T-cell (primary cell): ENCODE measurements around the gene SLC5A1. TPM values are rescaled to one million over a fixed set of nuclear protein-coding genes. Genes with fewer than 3 reads are reported as not detected.
"Not testable (repeated sequence)": the region's sequence is repeated elsewhere in the genome, so short reads cannot be mapped to it uniquely, and the experiment has no call there.

ENCODE experiments used
- ATAC-seq, 4 experiments: fragments of 200-7000 bp in 3 of 4; fragments of 150-1000 bp in 1 of 4; cut with Tn5 transposase; replicated peaks in 1 of 4; 1 replicate in 3 of 4; 2 replicates in 1 of 4; pipeline ENCODE4 v1.10.0; 2021; ENCODE audit warnings: moderate library complexity in 3 of 4, mild to moderate bottlenecking in 2 of 4, moderate number of reproducible peaks in 1 of 4
- CTCF ChIA-PET, 2 donors: fragments of 300-600 bp; sonication (Branson Sonifier 250); formaldehyde crosslinking; loops; one replicate each; lab custom pipeline; 2022; ENCODE audit warnings: antibody characterized with exemption in 2 of 2; lab: Charles Lee
- POLR2A ChIA-PET, 2 donors: fragments of 300-600 bp; sonication (Branson Sonifier 250); formaldehyde crosslinking; loops; one replicate each; lab custom pipeline; 2022; ENCODE audit warnings: antibody characterized with exemption in 2 of 2; lab: Charles Lee
- DNase-seq, 35 experiments: peaks; one replicate each; pipeline versions ENCODE4 v3.0.0 to v3.0.0-alpha.2; 2013 to 2023
- H3K27ac ChIP-seq: one replicate; pipeline ENCODE4 v1.5.1; 2013; ENCODE audit warnings: low read length
- H3K27me3 ChIP-seq, 2 experiments: replicated peaks in 1 of 2; 1 replicate in 1 of 2; 2 replicates in 1 of 2; pipeline versions ENCODE4 v1.6.1 to v1.7.0; 2013; ENCODE audit warnings: low read length in 1 of 2, mixed read lengths in 1 of 2; ENCODE audit not compliant: control insufficient read depth in 2 of 2, insufficient read depth in 2 of 2; ENCODE audit errors: extremely low read depth in 1 of 2
- H3K36me3 ChIP-seq, 2 donors: 1 replicate in 1 of 2; 2 replicates in 1 of 2; pipeline versions ENCODE4 v1.6.1 to v1.7.0; 2013; ENCODE audit warnings: low read length in 1 of 2; ENCODE audit not compliant: control insufficient read depth in 2 of 2, insufficient read depth in 1 of 2; ENCODE audit errors: extremely low read depth in 1 of 2
- H3K4me1 ChIP-seq, 2 experiments: 1 replicate in 1 of 2; 2 replicates in 1 of 2; pipeline versions ENCODE4 v1.6.1 to v1.7.0; 2013; ENCODE audit warnings: low read length in 2 of 2, mixed read lengths in 1 of 2; ENCODE audit not compliant: insufficient read depth in 2 of 2, control insufficient read depth in 1 of 2; ENCODE audit errors: extremely low read depth in 1 of 2
- H3K4me3 ChIP-seq, 2 donors: 1 replicate in 1 of 2; 2 replicates in 1 of 2; pipeline versions ENCODE4 v1.5.1 to v1.7.0; 2013; ENCODE audit warnings: mild to moderate bottlenecking in 2 of 2, low read length in 1 of 2, moderate library complexity in 1 of 2; ENCODE audit not compliant: control insufficient read depth in 1 of 2; ENCODE audit errors: extremely low read depth in 1 of 2
- H3K9me3 ChIP-seq: 2 replicates; pipeline ENCODE4 v1.7.0; 2013
- H3K27ac Mint-ChIP-seq, 2 donors: one replicate each; pipeline ENCODE4 v1.8.0; 2020 to 2021; ENCODE audit warnings: mild to moderate bottlenecking in 2 of 2, mixed read lengths in 2 of 2
- H3K27me3 Mint-ChIP-seq, 2 donors: one replicate each; pipeline ENCODE4 v1.8.0; 2021 to 2022; ENCODE audit warnings: mixed read lengths in 2 of 2
- H3K36me3 Mint-ChIP-seq: one replicate; pipeline ENCODE4 v1.8.0; 2021; ENCODE audit warnings: mixed read lengths
- H3K4me1 Mint-ChIP-seq, 3 donors: one replicate each; pipeline ENCODE4 v1.8.0; 2020 to 2022; ENCODE audit warnings: mixed read lengths in 3 of 3, mild to moderate bottlenecking in 1 of 3
- H3K4me3 Mint-ChIP-seq, 3 donors: one replicate each; pipeline ENCODE4 v1.8.0; 2020 to 2022; ENCODE audit warnings: mild to moderate bottlenecking in 3 of 3, mixed read lengths in 3 of 3, moderate library complexity in 3 of 3
- H3K9me3 Mint-ChIP-seq, 3 donors: one replicate each; pipeline ENCODE4 v1.8.0; 2020 to 2022; ENCODE audit warnings: mixed read lengths in 3 of 3
- WGBS: methylation state at CpG from one replicate; pipeline ENCODE4 v1.1.5; 2013; ENCODE audit warnings: missing lambda C conversion rate; ENCODE audit not compliant: insufficient coverage; 5-methylcytosine and 5-hydroxymethylcytosine counted together
- total RNA-seq, 35 experiments: library from RNA in 6 of 35; stranded (reverse) in 6 of 35; fragments of 120-200 nt in 1 of 35; gene quantifications; one replicate each; pipeline versions ENCODE4 v1.2.1 to v1.2.4 and lab custom pipeline; 2013 to 2026

Gene SLC5A1
- total RNA-seq, 5 donors from 2014 or later (not counting 1 experiment from before 2014, with no cell fraction given): not detected

GRCh38 chr22:32137731-32138324, 94.8 kb downstream of the SLC5A1 start:
- peak overlapping the region; percentile 20 to 65 for H3K4me3 ChIP-seq
- ATAC-seq: peak; percentile 48 to 79 (median 59)
- Mint-ChIP-seq H3K4me1 (peaks cover 24 to 42% (median 33%) of the 10 kb centered on the region in 3 donors), H3K27ac (peak overlapping the region; percentile 84 to 87), H3K4me3 (peak overlapping the region; percentile 73 to 87 (median 81))
- H3K27me3 Mint-ChIP-seq, CTCF ChIA-PET, H3K36me3 Mint-ChIP-seq, H3K9me3 ChIP-seq, H3K36me3 ChIP-seq, H3K9me3 Mint-ChIP-seq, H3K27me3 ChIP-seq, POLR2A ChIA-PET: not testable (repeated sequence)
- WGBS: 13% methylated on average over 14 of the region's 16 CpGs
- peak overlapping the region; percentile 81 for H3K27ac ChIP-seq
- peak in 31 of 35 experiments; percentile 6 to 77 (median 30) for DNase-seq
- peaks cover 0 to 23% of the 10 kb centered on the region in 2 experiments for H3K4me1 ChIP-seq

GRCh38 chr22:32138576-32138975, 95.5 kb downstream of the SLC5A1 start:
- H3K36me3 ChIP-seq, H3K27me3 Mint-ChIP-seq, H3K9me3 ChIP-seq, H3K9me3 Mint-ChIP-seq, H3K27me3 ChIP-seq, CTCF ChIA-PET, H3K36me3 Mint-ChIP-seq, DNase-seq, ATAC-seq, POLR2A ChIA-PET: not testable (repeated sequence)
- peak overlapping the region; percentile 73 to 87 (median 81) for H3K4me3 Mint-ChIP-seq
- H3K4me3 ChIP-seq: peak overlapping the region in 1 of 2 donors; percentile 65
- H3K4me1 Mint-ChIP-seq: peaks cover 32 to 49% (median 39%) of the 10 kb centered on the region in 3 donors
- no CpG with 5 or more reads among the region's 1 CpG for WGBS
- peak overlapping the region; percentile 81 for H3K27ac ChIP-seq
- peaks cover 0 to 16% of the 10 kb centered on the region in 2 experiments for H3K4me1 ChIP-seq
- peak overlapping the region; percentile 84 to 87 for H3K27ac Mint-ChIP-seq

GRCh38 chr22:32140688-32141087, 97.6 kb downstream of the SLC5A1 start:
- POLR2A ChIA-PET: not testable (repeated sequence)
- peak in 2 of 4 experiments; percentile 42 to 48 for ATAC-seq

GRCh38 chr22:32142600-32142999, 99.5 kb downstream of the SLC5A1 start:
- H3K4me1 ChIP-seq: peaks cover 0 to 18% of the 10 kb centered on the region in 2 experiments
- no peaks in the 10 kb centered on the region for H3K9me3 ChIP-seq
- H3K36me3 ChIP-seq: no peaks in the 10 kb centered on the region
- ATAC-seq (peak in 1 of 4 experiments; percentile 28), DNase-seq (no peak)
- Mint-ChIP-seq H3K36me3 (no peaks in the 10 kb centered on the region), H3K27me3 (no peaks in the 10 kb centered on the region), H3K4me1 (peaks cover 45 to 52% (median 46%) of the 10 kb centered on the region in 3 donors), H3K9me3 (peaks cover 0 to 7% (median 6%) of the 10 kb centered on the region in 3 donors), H3K27ac (peak overlapping the region; percentile 78 to 87), H3K4me3 (no peak overlapping the region)
- ChIA-PET POLR2A (no interaction called here), CTCF (interaction anchor here in 1 of 2 donors (0.6 kb wide), 1 partner anchor 414 kb away, joined by 4 read pairs; no protein-coding TSS in a partner anchor)
- no peak overlapping the region for H3K4me3 ChIP-seq
- H3K27me3 ChIP-seq: no peaks in the 10 kb centered on the region
- no peak overlapping the region for H3K27ac ChIP-seq

More at GRCh38 chr22:32140688-32141087, 97.6 kb downstream of the SLC5A1 start:
- CTCF ChIA-PET, DNase-seq, H3K27me3 ChIP-seq, H3K9me3 Mint-ChIP-seq, H3K36me3 Mint-ChIP-seq, H3K27me3 Mint-ChIP-seq, H3K27ac Mint-ChIP-seq, H3K27ac ChIP-seq, H3K9me3 ChIP-seq, H3K4me3 Mint-ChIP-seq, H3K36me3 ChIP-seq, H3K4me3 ChIP-seq: not testable (repeated sequence)
- no CpG with 5 or more reads among the region's 6 CpGs for WGBS
- H3K4me1 Mint-ChIP-seq: peaks cover 48 to 62% (median 51%) of the 10 kb centered on the region in 3 donors
- H3K4me1 ChIP-seq: peaks cover 0 to 27% of the 10 kb centered on the region in 2 experiments

GRCh38 chr22:32144496-32145274, 101.6 kb downstream of the SLC5A1 start:
- Mint-ChIP-seq H3K9me3 (peaks cover 0 to 11% (median 9%) of the 10 kb centered on the region in 3 donors), H3K4me1 (peaks cover 36 to 45% (median 36%) of the 10 kb centered on the region in 3 donors), H3K36me3 (no peaks in the 10 kb centered on the region), H3K27ac (peak overlapping the region; percentile 83 to 85), H3K27me3 (peaks cover 0 to 3% of the 10 kb centered on the region in 2 donors), H3K4me3 (no peak overlapping the region)
- Histone ChIP-seq H3K9me3 (no peaks in the 10 kb centered on the region), H3K27me3 (no peaks in the 10 kb centered on the region), H3K36me3 (no peaks in the 10 kb centered on the region), H3K27ac (peak overlapping the region; percentile 20), H3K4me3 (no peak overlapping the region), H3K4me1 (peaks cover 0 to 16% of the 10 kb centered on the region in 2 experiments)
- DNase-seq (peak in 3 of 35 experiments; percentile 7 to 29 (median 9)), ATAC-seq (peak; percentile 39 to 71 (median 60))
- 17% methylated on average over 1 of the region's 6 CpGs for WGBS
- POLR2A ChIA-PET: no interaction called here
- CTCF ChIA-PET: no interaction called here

- 100% methylated on average over 2 of the region's 8 CpGs for WGBS
- not testable (repeated sequence) for H3K36me3 ChIP-seq
- H3K4me1 ChIP-seq: peaks cover 0 to 16% of the 10 kb centered on the region in 2 experiments
Measured at GRCh38 chr22:32147128-32147527, 104.1 kb downstream of the SLC5A1 start.

More at GRCh38 chr22:32147128-32147527, 104.1 kb downstream of the SLC5A1 start:
- DNase-seq, H3K4me3 Mint-ChIP-seq, H3K27ac ChIP-seq, H3K27me3 Mint-ChIP-seq, POLR2A ChIA-PET, H3K27ac Mint-ChIP-seq, H3K27me3 ChIP-seq, CTCF ChIA-PET, ATAC-seq, H3K36me3 Mint-ChIP-seq, H3K4me3 ChIP-seq, H3K9me3 ChIP-seq: not testable (repeated sequence)
- peaks cover 27 to 42% (median 31%) of the 10 kb centered on the region in 3 donors for H3K4me1 Mint-ChIP-seq
- H3K9me3 Mint-ChIP-seq: peaks cover 0 to 11% (median 9%) of the 10 kb centered on the region in 3 donors
